ENCODE data around the gene MAN1B1. TPM values are rescaled to one million over a fixed set of nuclear protein-coding genes. Genes with fewer than 3 reads are reported as not detected.

Gene MAN1B1
- total and polyA plus RNA-seq, 4 donors, result 19.9 to 31.8 (median 26.5) TPM

- peaks cover 0 to 20% (median 0%) of the 10 kb centered on the region in 4 donors for H3K4me1 ChIP-seq (ENCODE audit: control insufficient read depth in 4 of 4, insufficient read depth in 4 of 4, low read length in 3 of 4)
- no peak overlapping the region for H3K27ac ChIP-seq (ENCODE audit: low read depth in 1 of 2, low read length in 2 of 2)
- WGBS, result 85% methylated on average over 32 of the region's 32 CpGs
- DNase-seq (ENCODE audit: low spot score), result no peak
- H3K36me3 ChIP-seq (ENCODE audit: control insufficient read depth in 4 of 4, insufficient read depth in 3 of 4, low read depth in 1 of 4, low read length in 3 of 4), result no peaks in the 10 kb centered on the region
- H3K9ac ChIP-seq (ENCODE audit: low read depth in 1 of 2, low read length in 2 of 2), result no peak overlapping the region
- TF ChIP-seq JUND (IDR thresholded peaks at IDR 0.05) (no peak), SP1 (IDR thresholded peaks at IDR 0.05) (no peak), FOXA2 (IDR thresholded peaks at IDR 0.05) (no peak), ATF3 (IDR thresholded peaks at IDR 0.05) (no peak), YY1 (IDR thresholded peaks at IDR 0.05) (no peak), RAD21 (IDR thresholded peaks at IDR 0.05) (no peak), RXRA (IDR thresholded peaks at IDR 0.05) (no peak)
- H3K4me3 ChIP-seq (ENCODE audit: low read depth in 1 of 3, low read length in 3 of 3), result no peak overlapping the region
- peaks cover 0 to 8% (median under 1%) of the 10 kb centered on the region in 4 donors for H3K27me3 ChIP-seq (ENCODE audit: control insufficient read depth in 4 of 4, insufficient read depth in 4 of 4, low read length in 3 of 4)
- H3K9me3 ChIP-seq (ENCODE audit: control insufficient read depth in 4 of 4, low read length in 3 of 4), result no peaks in the 10 kb centered on the region
Observed at GRCh38 chr9:137039611-137040366, 47.0 kb upstream of the MAN1B1 start.

GRCh38 chr9:137040568-137040967 is 46.2 kb upstream of the MAN1B1 start:
- Histone ChIP-seq H3K27ac (ENCODE audit: low read depth in 1 of 2, low read length in 2 of 2) (no peak overlapping the region), H3K9me3 (ENCODE audit: control insufficient read depth in 4 of 4, low read length in 3 of 4) (no peaks in the 10 kb centered on the region), H3K27me3 (ENCODE audit: control insufficient read depth in 4 of 4, insufficient read depth in 4 of 4, low read length in 3 of 4) (peaks cover 0 to 11% (median 4%) of the 10 kb centered on the region in 4 donors), H3K4me1 (ENCODE audit: control insufficient read depth in 4 of 4, insufficient read depth in 4 of 4, low read length in 3 of 4) (peaks cover 0 to 17% (median under 1%) of the 10 kb centered on the region in 4 donors), H3K4me3 (ENCODE audit: low read depth in 1 of 3, low read length in 3 of 3) (no peak overlapping the region), H3K36me3 (ENCODE audit: control insufficient read depth in 4 of 4, insufficient read depth in 3 of 4, low read depth in 1 of 4, low read length in 3 of 4) (no peaks in the 10 kb centered on the region), H3K9ac (ENCODE audit: low read depth in 1 of 2, low read length in 2 of 2) (no peak overlapping the region)
- no peak for TF ChIP-seq YY1 (IDR thresholded peaks at IDR 0.05)
- TF ChIP-seq JUND (IDR thresholded peaks at IDR 0.05), result no peak
- TF ChIP-seq HNF4G (IDR thresholded peaks at IDR 0.05), result no peak
- TF ChIP-seq FOXA1 (IDR thresholded peaks at IDR 0.05), result no peak
- no peak for TF ChIP-seq HNF4A (conservative IDR thresholded peaks at IDR 0.05)
- no peak for TF ChIP-seq NR2F2 (IDR thresholded peaks at IDR 0.05)
- no peak for TF ChIP-seq ZBTB33 (IDR thresholded peaks at IDR 0.05)
- TF ChIP-seq MAX (IDR thresholded peaks at IDR 0.05), result no peak
- no peak for TF ChIP-seq FOXA2 (IDR thresholded peaks at IDR 0.05)
- no peak for TF ChIP-seq EGR1 (IDR thresholded peaks at IDR 0.05; ENCODE audit: low read depth in 2 of 2)
- no peak for TF ChIP-seq SP1 (IDR thresholded peaks at IDR 0.05)
- no peak for TF ChIP-seq RAD21 (IDR thresholded peaks at IDR 0.05)
- TF ChIP-seq REST (IDR thresholded peaks at IDR 0.05), result no peak
- TF ChIP-seq CTCF (IDR thresholded peaks at IDR 0.05; ENCODE audit: low read depth, low read length, missing input control), result no peak
- no peak for TF ChIP-seq ATF3 (IDR thresholded peaks at IDR 0.05)
- no peak for TF ChIP-seq GABPA (IDR thresholded peaks at IDR 0.05 in 1 of 2, conservative IDR thresholded peaks at IDR 0.05 in 1 of 2)
- no peak for TF ChIP-seq RXRA (IDR thresholded peaks at IDR 0.05)
- TF ChIP-seq TAF1 (conservative IDR thresholded peaks at IDR 0.05), result no peak
- 75% methylated on average over 23 of the region's 23 CpGs for WGBS
- no peak for DNase-seq (ENCODE audit: low spot score)
